Neutrophil (primary cell): ENCODE measurements around the gene COP1.
"Not testable (repeated sequence)": the region's sequence is repeated elsewhere in the genome, so short reads cannot be mapped to it uniquely, and the experiment has no call there.

Experiments
- H3K27ac ChIP-seq: fragments of 200-600 bp; sonication (generic); 2 replicates; pipeline ENCODE4 v1.5.1; 2016; ENCODE audit warnings: mild to moderate bottlenecking, moderate library complexity
- H3K27me3 ChIP-seq: fragments of 200-600 bp; sonication (generic); 2 replicates; pipeline ENCODE4 v1.6.0; 2016; ENCODE audit warnings: mild to moderate bottlenecking
- H3K36me3 ChIP-seq: fragments of 200-600 bp; sonication (generic); 2 replicates; pipeline ENCODE4 v1.5.1; 2017
- H3K4me1 ChIP-seq, 2 experiments: fragments of 200-600 bp in 1 of 2; sonication (generic) in 1 of 2; 1 replicate in 1 of 2; 2 replicates in 1 of 2; pipeline versions ENCODE4 v1.5.1 to v1.6.1; 2013 to 2016; ENCODE audit warnings: low read depth in 1 of 2, low read length in 1 of 2, mild to moderate bottlenecking in 1 of 2, moderate library complexity in 1 of 2; ENCODE audit not compliant: control insufficient read depth in 1 of 2, insufficient read depth in 1 of 2
- H3K4me3 ChIP-seq, 2 experiments: fragments of 200-600 bp in 1 of 2; sonication (generic) in 1 of 2; 1 replicate in 1 of 2; 2 replicates in 1 of 2; pipeline ENCODE4 v1.5.1; 2013 to 2016; ENCODE audit warnings: low read depth in 1 of 2, low read length in 1 of 2, mild to moderate bottlenecking in 1 of 2, moderate library complexity in 1 of 2
- H3K9me3 ChIP-seq: fragments of 200-600 bp; sonication (generic); 2 replicates; pipeline ENCODE4 v1.5.1; 2016
- TF ChIP-seq, protein P1 (sequence below): fragments of 200-600 bp; sonication (generic); IDR thresholded peaks from 2 replicates; pipeline ENCODE4 v1.5.1; 2016; ENCODE audit warnings: antibody characterized with exemption

Gene COP1

GRCh38 chr1:175984057-175984812, 222.9 kb downstream of the COP1 start:
- TF ChIP-seq, protein P1, sequence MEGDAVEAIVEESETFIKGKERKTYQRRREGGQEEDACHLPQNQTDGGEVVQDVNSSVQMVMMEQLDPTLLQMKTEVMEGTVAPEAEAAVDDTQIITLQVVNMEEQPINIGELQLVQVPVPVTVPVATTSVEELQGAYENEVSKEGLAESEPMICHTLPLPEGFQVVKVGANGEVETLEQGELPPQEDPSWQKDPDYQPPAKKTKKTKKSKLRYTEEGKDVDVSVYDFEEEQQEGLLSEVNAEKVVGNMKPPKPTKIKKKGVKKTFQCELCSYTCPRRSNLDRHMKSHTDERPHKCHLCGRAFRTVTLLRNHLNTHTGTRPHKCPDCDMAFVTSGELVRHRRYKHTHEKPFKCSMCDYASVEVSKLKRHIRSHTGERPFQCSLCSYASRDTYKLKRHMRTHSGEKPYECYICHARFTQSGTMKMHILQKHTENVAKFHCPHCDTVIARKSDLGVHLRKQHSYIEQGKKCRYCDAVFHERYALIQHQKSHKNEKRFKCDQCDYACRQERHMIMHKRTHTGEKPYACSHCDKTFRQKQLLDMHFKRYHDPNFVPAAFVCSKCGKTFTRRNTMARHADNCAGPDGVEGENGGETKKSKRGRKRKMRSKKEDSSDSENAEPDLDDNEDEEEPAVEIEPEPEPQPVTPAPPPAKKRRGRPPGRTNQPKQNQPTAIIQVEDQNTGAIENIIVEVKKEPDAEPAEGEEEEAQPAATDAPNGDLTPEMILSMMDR, result no peak
- no peaks in the 10 kb centered on the region for H3K4me1 ChIP-seq
- no peak overlapping the region for H3K27ac ChIP-seq
- H3K4me3 ChIP-seq, result no peak overlapping the region
- no peaks in the 10 kb centered on the region for H3K9me3 ChIP-seq
- H3K27me3 ChIP-seq, result no peaks in the 10 kb centered on the region
- H3K36me3 ChIP-seq, result peaks cover 78% of the 10 kb centered on the region

DNA sequence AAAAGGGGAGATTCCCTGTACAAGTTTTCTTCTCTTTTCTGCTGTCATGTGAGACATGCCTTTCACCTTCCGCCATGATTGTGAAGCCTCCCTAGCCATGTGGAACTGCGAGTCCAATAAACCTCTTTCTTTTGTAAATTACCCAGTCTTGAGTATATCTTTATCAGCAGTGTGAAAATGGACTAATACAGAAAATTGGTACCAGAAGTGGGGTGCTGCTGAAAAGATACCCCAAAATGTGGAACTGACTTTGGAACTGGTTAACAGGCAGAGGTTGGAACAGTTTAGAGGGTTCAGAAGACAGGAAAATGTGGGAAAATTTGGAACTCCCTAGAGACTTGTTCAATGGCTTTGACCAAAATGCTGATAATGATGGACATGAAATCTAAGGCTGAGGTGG, 223.7 kb downstream of the COP1 start:
- H3K4me3 ChIP-seq, H3K9me3 ChIP-seq, H3K27me3 ChIP-seq, H3K4me1 ChIP-seq, H3K27ac ChIP-seq: not testable (repeated sequence)
- peaks cover 69% of the 10 kb centered on the region for H3K36me3 ChIP-seq

GRCh38 chr1:175981128-175981527, 226.0 kb downstream of the COP1 start:
- TF ChIP-seq, protein P1, result no peak
- H3K9me3 ChIP-seq, result no peaks in the 10 kb centered on the region
- H3K27ac ChIP-seq, result no peak overlapping the region
- no peaks in the 10 kb centered on the region for H3K27me3 ChIP-seq
- no peak overlapping the region for H3K4me3 ChIP-seq
- H3K4me1 ChIP-seq, result peaks cover 0 to 10% of the 10 kb centered on the region in 2 experiments
- H3K36me3 ChIP-seq, result peaks cover 47% of the 10 kb centered on the region

GRCh38 chr1:175978926-175979325, 228.2 kb downstream of the COP1 start:
- no peak overlapping the region for H3K27ac ChIP-seq
- H3K9me3 ChIP-seq, result no peaks in the 10 kb centered on the region
- no peaks in the 10 kb centered on the region for H3K27me3 ChIP-seq
- TF ChIP-seq, protein P1, result no peak
- H3K4me3 ChIP-seq, result no peak overlapping the region
- H3K4me1 ChIP-seq, result peaks cover 0 to 10% of the 10 kb centered on the region in 2 experiments
- peaks cover 37% of the 10 kb centered on the region for H3K36me3 ChIP-seq

DNA sequence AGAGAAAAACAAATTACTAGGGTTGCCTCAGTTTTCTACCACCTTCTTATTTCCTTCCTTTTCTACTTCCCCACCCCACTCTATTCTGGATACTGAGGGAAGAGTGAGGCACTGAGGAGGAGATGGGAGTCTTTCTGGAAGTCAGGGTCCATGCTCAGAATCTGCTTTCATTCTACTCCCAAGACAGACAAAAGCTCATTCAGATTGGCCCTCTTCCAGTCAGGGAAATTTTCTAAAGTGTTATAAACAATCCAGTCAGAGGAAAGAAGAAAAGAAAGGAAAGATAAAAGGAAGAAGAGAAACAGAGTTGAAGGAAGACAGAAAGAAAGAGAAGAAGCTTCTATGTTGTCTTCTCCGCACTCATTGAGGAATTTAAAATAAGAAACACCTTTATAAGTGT, 228.6 kb downstream of the COP1 start:
- peaks cover 0 to 10% of the 10 kb centered on the region in 2 experiments for H3K4me1 ChIP-seq
- TF ChIP-seq, protein P1, result no peak
- peaks cover 37% of the 10 kb centered on the region for H3K36me3 ChIP-seq
- no peaks in the 10 kb centered on the region for H3K27me3 ChIP-seq
- H3K9me3 ChIP-seq, result no peaks in the 10 kb centered on the region
- peak overlapping the region; percentile 63 for H3K27ac ChIP-seq
- no peak overlapping the region for H3K4me3 ChIP-seq

GRCh38 chr1:175976865-175977642, 230.0 kb downstream of the COP1 start:
- peaks cover 33% of the 10 kb centered on the region for H3K36me3 ChIP-seq
- no peak overlapping the region for H3K4me3 ChIP-seq
- no peak overlapping the region for H3K27ac ChIP-seq
- no peaks in the 10 kb centered on the region for H3K27me3 ChIP-seq
- H3K9me3 ChIP-seq, result no peaks in the 10 kb centered on the region
- peaks cover 0 to 10% of the 10 kb centered on the region in 2 experiments for H3K4me1 ChIP-seq
- TF ChIP-seq, protein P1, result no peak
